Endothelial cell of umbilical vein (primary cell): ENCODE data around the gene EMX1.

Source experiments
- EZH2 ChIP-seq: IDR thresholded peaks from 2 replicates; pipeline ENCODE4 v1.6.1; 2012; ENCODE audit warnings: borderline replicate concordance, low read depth, mild to moderate bottlenecking, moderate library complexity, low read length, inconsistent platforms; ENCODE audit not compliant: severe bottlenecking
- POLR2A ChIP-seq: IDR thresholded peaks from 2 replicates; pipeline ENCODE4 v1.6.1; 2012; ENCODE audit warnings: low read depth, mild to moderate bottlenecking, control low read depth, low read length
- POLR2AphosphoS5 ChIP-seq: IDR thresholded peaks from 2 replicates; pipeline ENCODE4 v1.6.1; 2012; ENCODE audit warnings: low read depth, mild to moderate bottlenecking, control low read depth, low read length, moderate library complexity; ENCODE audit not compliant: insufficient read depth
- TF ChIP-seq, protein P1 (sequence below), 2 donors: IDR thresholded peaks; 1 replicate in 1 of 2; 2 replicates in 1 of 2; pipeline ENCODE4 v1.5.1; 2011; ENCODE audit warnings: low read length in 2 of 2, mild to moderate bottlenecking in 2 of 2, moderate library complexity in 2 of 2, control low read depth in 1 of 2, inconsistent platforms in 1 of 2, low read depth in 1 of 2; ENCODE audit not compliant: insufficient read depth in 1 of 2; ENCODE audit errors: extremely low read depth in 1 of 2

DNA sequence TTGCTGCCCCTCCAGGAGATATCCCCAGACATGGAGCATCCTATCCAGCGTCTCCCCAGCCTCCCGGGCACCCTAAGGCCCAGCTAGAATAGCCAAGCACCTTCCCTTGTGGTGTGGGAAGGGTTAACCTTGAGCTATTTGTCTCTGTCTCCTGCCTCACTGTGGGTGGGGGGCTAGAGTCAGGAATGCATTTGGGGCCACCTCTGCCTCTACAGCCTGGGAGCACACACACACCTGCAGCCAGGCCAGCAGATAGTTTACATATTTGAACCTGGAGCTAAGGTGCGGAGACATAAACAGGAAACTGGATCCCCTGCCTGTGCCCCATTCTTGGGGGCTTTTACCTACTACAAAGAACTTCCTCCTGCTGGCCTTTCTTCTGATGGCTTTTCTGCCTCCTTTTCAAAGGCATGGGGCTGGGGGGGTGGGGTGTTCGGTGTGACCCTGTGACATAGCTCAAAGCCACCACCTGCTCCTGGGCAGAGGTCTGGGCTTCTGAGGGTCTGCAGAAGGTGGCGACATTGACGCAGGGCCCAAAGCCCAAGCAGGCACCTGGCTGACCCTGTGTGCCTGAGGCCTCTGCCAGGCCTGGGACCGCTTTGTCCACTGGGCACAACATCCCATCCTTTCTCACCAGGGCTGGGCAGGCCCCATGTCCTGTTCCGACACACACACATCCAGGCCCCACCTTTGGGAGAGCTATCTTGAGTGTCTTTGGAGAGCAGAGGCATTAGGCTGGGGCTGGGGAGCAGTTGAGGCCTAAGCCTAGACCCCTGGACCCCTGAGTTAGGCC, 34.2 kb downstream of the EMX1 start:
- TF ChIP-seq POLR2A (no peak), POLR2AphosphoS5 (no peak), EZH2 (no peak)
- TF ChIP-seq, protein P1, sequence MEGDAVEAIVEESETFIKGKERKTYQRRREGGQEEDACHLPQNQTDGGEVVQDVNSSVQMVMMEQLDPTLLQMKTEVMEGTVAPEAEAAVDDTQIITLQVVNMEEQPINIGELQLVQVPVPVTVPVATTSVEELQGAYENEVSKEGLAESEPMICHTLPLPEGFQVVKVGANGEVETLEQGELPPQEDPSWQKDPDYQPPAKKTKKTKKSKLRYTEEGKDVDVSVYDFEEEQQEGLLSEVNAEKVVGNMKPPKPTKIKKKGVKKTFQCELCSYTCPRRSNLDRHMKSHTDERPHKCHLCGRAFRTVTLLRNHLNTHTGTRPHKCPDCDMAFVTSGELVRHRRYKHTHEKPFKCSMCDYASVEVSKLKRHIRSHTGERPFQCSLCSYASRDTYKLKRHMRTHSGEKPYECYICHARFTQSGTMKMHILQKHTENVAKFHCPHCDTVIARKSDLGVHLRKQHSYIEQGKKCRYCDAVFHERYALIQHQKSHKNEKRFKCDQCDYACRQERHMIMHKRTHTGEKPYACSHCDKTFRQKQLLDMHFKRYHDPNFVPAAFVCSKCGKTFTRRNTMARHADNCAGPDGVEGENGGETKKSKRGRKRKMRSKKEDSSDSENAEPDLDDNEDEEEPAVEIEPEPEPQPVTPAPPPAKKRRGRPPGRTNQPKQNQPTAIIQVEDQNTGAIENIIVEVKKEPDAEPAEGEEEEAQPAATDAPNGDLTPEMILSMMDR (IDR thresholded peaks at IDR 0.05; ENCODE audit: extremely low read depth in 1 of 2, insufficient read depth in 1 of 2, low read depth in 1 of 2, low read length in 2 of 2): no peak
